ENCODE measurements around the gene NHEJ1. TPM values are rescaled to one million over a fixed set of nuclear protein-coding genes. Genes with fewer than 3 reads are reported as not detected.

Gene NHEJ1
- total and polyA plus RNA-seq, 9 of the 15 experiments (the other 6 are each of a cell fraction or from before 2014, with no cell fraction given): 9.0 to 23.7 (median 13.9) TPM

GRCh38 chr2:219176818-219177551 lies 16.4 kb upstream of the NHEJ1 start, which contains the start of gene CNPPD1 (continued):
- 0 out of 2 replicates have a peak, but pooled peaks have one; percentile 55 for TF ChIP-seq ZNF609 (CRISPR knock-in tag; IDR thresholded peaks at IDR 0.05; ENCODE audit: borderline replicate concordance)
- TF ChIP-seq CTCFL (IDR thresholded peaks at IDR 0.05; ENCODE audit: borderline replicate concordance, insufficient read depth, low read depth, low read length, poor library complexity, severe bottlenecking): no peak
- no peak for TF ChIP-seq ZNF655 (CRISPR knock-in tag; IDR thresholded peaks at IDR 0.05)
- no peak for TF ChIP-seq FOXP4 (CRISPR knock-in tag; IDR thresholded peaks at IDR 0.05; ENCODE audit: borderline replicate concordance)
- TF ChIP-seq CBX5 (IDR thresholded peaks at IDR 0.05; ENCODE audit: borderline replicate concordance, low read depth): no peak
- TF ChIP-seq ZNF24 (IDR thresholded peaks at IDR 0.05): no peak
- TF ChIP-seq MBD1 (CRISPR knock-in tag; IDR thresholded peaks at IDR 0.05): no peak
- TF ChIP-seq SMARCE1 (IDR thresholded peaks at IDR 0.05): no peak
- no peak for TF ChIP-seq CHD1 (IDR thresholded peaks at IDR 0.05; ENCODE audit: low read length)
- TF ChIP-seq TAF15 (IDR thresholded peaks at IDR 0.05; ENCODE audit: low read depth, low read length): no peak
- no peak for TF ChIP-seq KDM1A (IDR thresholded peaks at IDR 0.05)
- TF ChIP-seq SRSF7 (optimal IDR thresholded peaks at IDR 0.05; ENCODE audit: low read depth, low read length): no peak
- TF ChIP-seq FUS (optimal IDR thresholded peaks at IDR 0.05; ENCODE audit: low read depth, low read length): peak; percentile 31
- TF ChIP-seq CHCHD3 (CRISPR knock-in tag; IDR thresholded peaks at IDR 0.05): no peak
- no peak for TF ChIP-seq RCOR1 (IDR thresholded peaks at IDR 0.05; ENCODE audit: borderline replicate concordance in 1 of 2, low read depth in 2 of 2, low read length in 2 of 2)

All from K562 (cell line).